ENCODE data around the gene LCE7A.

LCE7A gene

DNA sequence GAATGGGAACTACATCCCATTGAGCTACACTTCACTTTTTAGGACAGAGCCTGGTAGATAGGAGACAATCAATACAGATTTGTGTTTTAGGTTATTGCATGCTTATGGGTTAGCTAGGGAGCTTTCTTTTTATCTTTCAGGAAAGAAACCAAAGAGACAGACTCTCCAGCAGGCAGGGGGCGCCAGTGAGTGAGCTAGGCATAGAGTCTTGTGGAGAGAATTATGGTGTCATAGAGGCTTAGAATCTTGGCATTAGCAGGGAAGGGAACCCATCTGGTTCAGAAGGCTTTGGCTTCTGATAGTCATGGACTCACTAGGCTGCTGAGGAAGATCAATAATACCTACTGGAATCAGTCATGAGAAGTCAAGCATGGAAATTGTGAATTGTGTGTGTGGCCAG lies 18.2 kb downstream of the LCE7A start, which contains the start of gene SMCP:
Gene SMCP, plus strand, starts transcription at position 281 of the 400 bp plus-strand sequence. CDS start 6,101 bp downstream, outside the sequence.
- H3K4me3 ChIP-seq (ENCODE audit: insufficient read depth, low read depth, low read length), result no peak within 1 kb of the TSS
- no peaks in the 10 kb centered on the region for H3K9me3 ChIP-seq (ENCODE audit: control insufficient read depth, low read length)
- WGBS, 2 experiments, result 2 to 9% methylated on average over 1 of the region's 1 CpG
- H3K36me3 ChIP-seq (ENCODE audit: control insufficient read depth, insufficient read depth, low read length), result no peaks in the 10 kb centered on the region
- H3K27ac ChIP-seq (ENCODE audit: insufficient read depth, low read depth, low read length, poor library complexity, severe bottlenecking), result no peak within 1 kb of the TSS
- no peaks in the 10 kb centered on the region for H3K4me1 ChIP-seq (ENCODE audit: control insufficient read depth, insufficient read depth, low read length)
- H3K27me3 ChIP-seq (ENCODE audit: control insufficient read depth, insufficient read depth, low read length, poor library complexity, severe bottlenecking), result no peaks in the 10 kb centered on the region

DNA sequence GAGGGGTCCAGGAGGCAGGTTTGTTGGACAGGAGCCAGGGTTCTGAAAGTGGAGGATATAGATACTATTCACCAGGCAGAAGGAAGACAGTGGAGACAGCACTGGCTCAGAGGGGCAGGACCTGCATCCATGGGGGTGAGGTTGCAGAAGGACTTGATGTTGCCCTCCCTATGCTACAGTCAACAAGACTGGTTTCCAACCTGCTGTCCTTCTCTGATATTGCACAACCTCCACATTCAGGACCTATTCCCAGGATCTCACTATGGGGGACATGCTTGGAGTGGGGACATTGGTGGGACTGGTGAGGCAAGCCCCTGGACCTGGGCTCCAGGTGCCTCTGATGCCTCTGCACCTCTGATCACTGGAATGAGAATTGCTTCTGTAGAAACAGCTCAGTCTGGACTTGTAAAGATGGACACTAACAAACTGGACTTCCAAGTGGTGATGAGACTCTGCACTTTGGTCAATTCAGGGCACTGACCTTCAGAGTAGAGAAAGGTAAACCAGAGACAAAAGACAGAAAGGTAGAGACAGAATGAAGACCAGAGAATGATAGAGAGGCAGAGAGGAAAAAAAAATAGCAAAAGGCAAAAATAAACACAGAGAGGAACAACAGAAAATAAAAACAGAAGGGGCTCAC lies 19.9 kb downstream of the LCE7A start:
- Histone ChIP-seq H3K4me3 (ENCODE audit: insufficient read depth, low read depth, low read length) (no peak overlapping the region), H3K9me3 (ENCODE audit: control insufficient read depth, low read length) (peaks cover 2% of the 10 kb centered on the region), H3K27me3 (ENCODE audit: control insufficient read depth, insufficient read depth, low read length, poor library complexity, severe bottlenecking) (no peaks in the 10 kb centered on the region), H3K27ac (ENCODE audit: insufficient read depth, low read depth, low read length, poor library complexity, severe bottlenecking) (no peak overlapping the region), H3K36me3 (ENCODE audit: control insufficient read depth, insufficient read depth, low read length) (no peaks in the 10 kb centered on the region), H3K4me1 (ENCODE audit: control insufficient read depth, insufficient read depth, low read length) (no peaks in the 10 kb centered on the region)

DNA sequence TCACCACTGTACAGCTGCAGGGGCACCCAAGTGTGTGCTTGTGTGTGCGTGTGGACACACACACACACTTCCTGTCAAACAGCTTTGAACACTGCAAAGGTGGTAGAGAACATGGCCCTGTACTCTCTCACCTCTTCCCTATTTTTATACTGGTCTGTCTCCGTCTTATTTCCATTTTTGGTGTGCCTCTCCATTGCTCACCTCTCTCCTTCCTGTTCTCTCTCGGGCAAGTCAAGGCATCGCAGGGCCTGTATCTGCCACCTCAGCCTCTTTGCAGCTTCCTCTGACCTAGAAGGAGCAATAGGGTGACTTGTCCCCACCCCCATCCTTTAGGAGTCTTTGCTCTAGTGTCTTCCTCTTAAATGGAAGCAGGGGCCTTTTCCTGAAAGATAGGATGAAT lies 20.5 kb downstream of the LCE7A start:
- no peaks in the 10 kb centered on the region for H3K36me3 ChIP-seq (ENCODE audit: control insufficient read depth, insufficient read depth, low read length)
- no peaks in the 10 kb centered on the region for H3K27me3 ChIP-seq (ENCODE audit: control insufficient read depth, insufficient read depth, low read length, poor library complexity, severe bottlenecking)
- H3K4me3 ChIP-seq (ENCODE audit: insufficient read depth, low read depth, low read length), result no peak overlapping the region
- WGBS, 2 experiments, result 79 to 87% methylated on average over 4 of the region's 4 CpGs
- H3K9me3 ChIP-seq (ENCODE audit: control insufficient read depth, low read length), result peaks cover 2% of the 10 kb centered on the region
- H3K4me1 ChIP-seq (ENCODE audit: control insufficient read depth, insufficient read depth, low read length), result no peaks in the 10 kb centered on the region
- H3K27ac ChIP-seq (ENCODE audit: insufficient read depth, low read depth, low read length, poor library complexity, severe bottlenecking), result no peak overlapping the region

DNA sequence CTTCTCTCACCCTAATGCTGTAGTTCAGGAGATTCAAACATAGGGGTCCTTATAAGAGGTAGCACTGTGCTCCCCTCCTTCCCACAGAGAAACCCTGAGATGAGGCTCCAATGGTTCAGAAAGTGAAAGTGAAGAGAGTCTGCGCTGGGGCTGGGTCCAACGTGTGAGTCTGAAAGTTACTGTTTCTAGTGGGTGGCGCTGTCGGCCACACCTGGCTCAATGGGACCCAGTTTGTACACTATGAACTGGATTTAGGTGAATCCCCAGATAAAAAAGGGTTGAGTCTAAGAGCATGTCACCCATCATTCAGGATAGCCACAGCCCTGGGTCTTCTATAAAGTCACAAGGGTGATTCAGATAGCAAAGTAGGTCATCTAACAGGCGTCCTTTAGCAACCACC lies 21.1 kb downstream of the LCE7A start:
- H3K27me3 ChIP-seq (ENCODE audit: control insufficient read depth, insufficient read depth, low read length, poor library complexity, severe bottlenecking), result no peaks in the 10 kb centered on the region
- 80 to 88% methylated on average over 5 of the region's 5 CpGs for WGBS, 2 experiments
- no peaks in the 10 kb centered on the region for H3K4me1 ChIP-seq (ENCODE audit: control insufficient read depth, insufficient read depth, low read length)
- H3K9me3 ChIP-seq (ENCODE audit: control insufficient read depth, low read length), result peaks cover 2% of the 10 kb centered on the region
- H3K4me3 ChIP-seq (ENCODE audit: insufficient read depth, low read depth, low read length), result no peak overlapping the region
- no peak overlapping the region for H3K27ac ChIP-seq (ENCODE audit: insufficient read depth, low read depth, low read length, poor library complexity, severe bottlenecking)
- H3K36me3 ChIP-seq (ENCODE audit: control insufficient read depth, insufficient read depth, low read length), result no peaks in the 10 kb centered on the region

DNA sequence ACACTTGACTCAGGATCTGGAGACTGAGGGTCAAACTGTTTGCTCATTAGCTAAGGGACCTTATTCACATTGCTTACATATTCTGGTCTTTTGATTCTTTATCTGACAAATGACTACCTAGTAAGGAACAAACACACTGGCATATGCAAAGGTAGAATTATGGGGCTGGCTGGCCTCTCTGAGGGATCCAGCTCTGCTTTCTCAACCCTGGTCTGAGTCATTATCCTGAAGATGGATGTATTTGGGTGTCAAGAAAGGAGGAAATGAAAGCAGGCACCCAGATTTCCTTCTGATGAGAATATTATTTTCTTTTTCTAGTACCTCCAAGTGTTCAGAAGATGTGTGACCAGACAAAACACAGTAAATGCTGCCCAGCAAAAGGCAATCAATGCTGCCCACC lies 24.3 kb downstream of the LCE7A start:
- Histone ChIP-seq H3K9me3 (ENCODE audit: control insufficient read depth, low read length) (peaks cover 2% of the 10 kb centered on the region), H3K27me3 (ENCODE audit: control insufficient read depth, insufficient read depth, low read length, poor library complexity, severe bottlenecking) (no peaks in the 10 kb centered on the region), H3K36me3 (ENCODE audit: control insufficient read depth, insufficient read depth, low read length) (no peaks in the 10 kb centered on the region), H3K4me1 (ENCODE audit: control insufficient read depth, insufficient read depth, low read length) (no peaks in the 10 kb centered on the region), H3K27ac (ENCODE audit: insufficient read depth, low read depth, low read length, poor library complexity, severe bottlenecking) (no peak overlapping the region), H3K4me3 (ENCODE audit: insufficient read depth, low read depth, low read length) (no peak overlapping the region)

DNA sequence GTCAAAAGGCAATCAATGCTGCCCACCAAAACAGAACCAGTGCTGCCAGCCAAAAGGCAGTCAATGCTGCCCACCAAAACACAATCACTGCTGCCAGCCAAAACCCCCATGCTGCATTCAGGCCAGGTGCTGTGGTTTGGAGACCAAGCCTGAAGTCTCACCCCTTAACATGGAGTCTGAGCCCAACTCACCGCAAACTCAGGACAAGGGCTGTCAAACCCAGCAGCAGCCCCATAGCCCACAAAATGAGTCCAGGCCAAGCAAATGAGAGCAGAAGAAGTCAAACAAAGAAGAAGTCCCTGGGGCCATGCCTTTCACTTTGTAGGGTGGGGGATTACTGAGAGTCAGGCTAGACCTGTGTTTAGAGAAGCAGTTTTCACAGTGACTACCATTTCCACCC lies 24.7 kb downstream of the LCE7A start:
- 92 to 100% methylated on average over 1 of the region's 1 CpG for WGBS, 2 experiments
- H3K27me3 ChIP-seq (ENCODE audit: control insufficient read depth, insufficient read depth, low read length, poor library complexity, severe bottlenecking), result no peaks in the 10 kb centered on the region
- no peak overlapping the region for H3K4me3 ChIP-seq (ENCODE audit: insufficient read depth, low read depth, low read length)
- no peaks in the 10 kb centered on the region for H3K4me1 ChIP-seq (ENCODE audit: control insufficient read depth, insufficient read depth, low read length)
- no peak overlapping the region for H3K27ac ChIP-seq (ENCODE audit: insufficient read depth, low read depth, low read length, poor library complexity, severe bottlenecking)
- peaks cover 2% of the 10 kb centered on the region for H3K9me3 ChIP-seq (ENCODE audit: control insufficient read depth, low read length)
- H3K36me3 ChIP-seq (ENCODE audit: control insufficient read depth, insufficient read depth, low read length), result no peaks in the 10 kb centered on the region

DNA sequence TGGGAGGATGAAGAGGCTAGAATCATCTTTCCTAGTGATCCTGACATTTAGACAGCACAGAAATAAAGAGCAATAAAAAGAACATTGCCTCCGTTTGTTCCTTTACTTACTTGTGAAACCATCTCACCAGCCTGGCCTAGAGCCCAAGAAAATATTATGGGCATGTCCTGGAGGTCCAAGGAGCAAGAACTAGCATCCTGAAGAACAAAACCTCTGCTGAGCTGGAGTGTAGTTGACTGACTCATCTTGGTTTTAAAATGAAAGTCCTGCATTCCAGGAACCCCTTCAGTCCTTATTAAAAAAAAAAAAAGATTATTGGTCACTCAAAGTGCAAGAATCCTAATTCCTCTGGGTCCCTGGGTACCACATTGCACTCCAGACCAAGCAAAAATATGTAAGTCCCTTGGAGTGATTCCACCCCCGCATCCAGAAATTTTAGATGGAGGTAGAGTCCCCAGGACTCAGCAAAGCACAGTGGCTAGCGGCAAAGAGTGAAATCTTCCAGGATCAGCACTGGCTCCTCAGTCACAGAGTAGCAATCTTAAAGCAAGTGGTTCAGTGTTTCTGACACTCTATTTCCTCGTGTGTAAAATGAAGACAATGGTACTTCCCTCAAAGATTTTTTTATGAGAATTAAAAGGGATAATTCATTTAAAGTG lies 25.3 kb downstream of the LCE7A start:
- no peak overlapping the region for H3K4me3 ChIP-seq (ENCODE audit: insufficient read depth, low read depth, low read length)
- no peaks in the 10 kb centered on the region for H3K27me3 ChIP-seq (ENCODE audit: control insufficient read depth, insufficient read depth, low read length, poor library complexity, severe bottlenecking)
- no peaks in the 10 kb centered on the region for H3K36me3 ChIP-seq (ENCODE audit: control insufficient read depth, insufficient read depth, low read length)
- H3K27ac ChIP-seq (ENCODE audit: insufficient read depth, low read depth, low read length, poor library complexity, severe bottlenecking), result no peak overlapping the region
- 53 to 71% methylated on average over 4 of the region's 4 CpGs for WGBS, 2 experiments
- peaks cover 2% of the 10 kb centered on the region for H3K9me3 ChIP-seq (ENCODE audit: control insufficient read depth, low read length)
- H3K4me1 ChIP-seq (ENCODE audit: control insufficient read depth, insufficient read depth, low read length), result no peaks in the 10 kb centered on the region

DNA sequence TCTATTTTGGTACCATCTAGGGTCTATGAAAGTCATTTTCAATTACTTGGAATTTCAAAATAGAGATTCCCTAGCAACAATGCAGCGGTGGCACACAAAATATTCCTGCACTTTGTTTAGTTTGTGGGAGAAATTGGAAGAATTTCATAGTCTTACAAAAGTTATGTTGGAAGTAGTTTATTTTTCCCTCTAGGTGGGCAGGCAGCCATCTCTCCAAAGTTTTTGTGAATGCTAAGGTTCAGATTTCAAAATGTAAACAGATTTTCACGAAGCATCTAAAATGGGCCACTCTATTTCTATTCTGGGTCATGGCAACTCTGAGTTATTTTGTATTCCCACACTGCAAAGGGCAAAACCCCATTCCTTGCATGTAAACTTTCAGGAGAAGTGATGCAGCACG lies 26.3 kb downstream of the LCE7A start:
- Histone ChIP-seq H3K27ac (ENCODE audit: insufficient read depth, low read depth, low read length, poor library complexity, severe bottlenecking) (no peak overlapping the region), H3K9me3 (ENCODE audit: control insufficient read depth, low read length) (peaks cover 2% of the 10 kb centered on the region), H3K27me3 (ENCODE audit: control insufficient read depth, insufficient read depth, low read length, poor library complexity, severe bottlenecking) (no peaks in the 10 kb centered on the region), H3K4me1 (ENCODE audit: control insufficient read depth, insufficient read depth, low read length) (no peaks in the 10 kb centered on the region), H3K36me3 (ENCODE audit: control insufficient read depth, insufficient read depth, low read length) (no peaks in the 10 kb centered on the region), H3K4me3 (ENCODE audit: insufficient read depth, low read depth, low read length) (no peak overlapping the region)
- WGBS, 2 experiments, result 35 to 42% methylated on average over 3 of the region's 3 CpGs

DNA sequence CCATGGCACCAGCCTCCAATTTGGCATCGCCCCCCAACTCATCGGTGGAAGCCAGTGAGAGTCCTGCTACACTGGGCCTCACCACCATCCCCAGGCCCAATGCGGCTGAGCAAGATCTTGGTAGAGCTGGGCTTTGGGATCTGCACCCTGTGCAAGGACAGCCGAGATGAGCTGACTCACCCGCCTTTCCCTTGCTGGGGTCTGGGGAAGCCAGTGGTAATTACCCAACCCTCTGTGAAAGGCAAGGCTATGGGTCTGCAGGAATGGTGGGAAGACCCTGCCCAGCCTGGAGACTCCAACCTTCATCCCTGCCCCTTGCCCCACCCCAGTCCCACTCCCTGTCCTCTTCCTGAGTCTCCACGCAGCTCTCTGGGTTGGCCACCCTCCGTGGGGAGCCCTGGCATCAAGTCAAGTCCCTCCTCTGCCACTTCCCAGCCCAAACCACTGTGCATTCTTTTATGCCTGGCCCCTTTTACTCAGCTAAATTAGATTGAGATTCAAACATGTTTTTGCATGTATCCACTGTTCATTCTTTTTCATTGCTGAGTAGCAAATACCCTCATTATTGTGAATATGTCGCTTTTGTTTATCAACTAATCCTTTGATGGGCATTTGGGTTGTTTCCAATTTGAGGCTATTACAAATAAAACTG lies 27.1 kb downstream of the LCE7A start:
- WGBS, 2 experiments, result 64 to 69% methylated on average over 8 of the region's 8 CpGs
- Histone ChIP-seq H3K27ac (ENCODE audit: insufficient read depth, low read depth, low read length, poor library complexity, severe bottlenecking) (no peak overlapping the region), H3K4me3 (ENCODE audit: insufficient read depth, low read depth, low read length) (no peak overlapping the region), H3K27me3 (ENCODE audit: control insufficient read depth, insufficient read depth, low read length, poor library complexity, severe bottlenecking) (no peaks in the 10 kb centered on the region), H3K9me3 (ENCODE audit: control insufficient read depth, low read length) (peaks cover 2% of the 10 kb centered on the region), H3K4me1 (ENCODE audit: control insufficient read depth, insufficient read depth, low read length) (no peaks in the 10 kb centered on the region), H3K36me3 (ENCODE audit: control insufficient read depth, insufficient read depth, low read length) (no peaks in the 10 kb centered on the region)

DNA sequence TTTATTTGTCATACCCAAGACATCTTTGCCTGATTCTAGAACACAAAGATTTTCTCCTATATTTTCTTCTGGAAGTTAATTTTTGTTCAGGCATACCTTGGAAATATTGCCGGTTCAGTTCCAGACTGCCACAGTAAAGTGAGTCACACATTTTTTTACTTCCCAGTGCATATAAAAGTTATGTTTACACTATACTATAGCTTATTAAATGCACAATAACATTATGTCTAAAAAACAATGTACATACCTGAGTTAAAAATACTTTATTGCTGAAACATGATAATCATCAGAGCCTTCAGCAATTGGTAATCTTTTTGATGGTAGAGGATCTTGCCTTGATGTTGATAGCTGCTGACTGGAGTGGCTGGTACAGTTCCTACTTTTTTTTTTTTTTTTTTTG lies 28.3 kb downstream of the LCE7A start:
- Histone ChIP-seq H3K27me3 (ENCODE audit: control insufficient read depth, insufficient read depth, low read length, poor library complexity, severe bottlenecking) (no peaks in the 10 kb centered on the region), H3K27ac (ENCODE audit: insufficient read depth, low read depth, low read length, poor library complexity, severe bottlenecking) (no peak overlapping the region), H3K4me3 (ENCODE audit: insufficient read depth, low read depth, low read length) (no peak overlapping the region), H3K36me3 (ENCODE audit: control insufficient read depth, insufficient read depth, low read length) (no peaks in the 10 kb centered on the region), H3K9me3 (ENCODE audit: control insufficient read depth, low read length) (peaks cover 2% of the 10 kb centered on the region), H3K4me1 (ENCODE audit: control insufficient read depth, insufficient read depth, low read length) (no peaks in the 10 kb centered on the region)
- WGBS, 2 experiments, result no CpG with 5 or more reads among the region's 1 CpG
